GM18498 (cell line): Measurements from ENCODE around the gene TMEM207.
"Not testable (repeated sequence)": the region's sequence is repeated elsewhere in the genome, so short reads cannot be mapped to it uniquely, and the experiment has no call there.

Source experiments
- ATAC-seq: cut with Tn5 transposase; IDR thresholded peaks from one replicate; pipeline ENCODE4 v1.9.1; 2021; ENCODE audit warnings: mild to moderate bottlenecking, moderate library complexity; ENCODE audit not compliant: unreplicated experiment

TMEM207 gene

DNA sequence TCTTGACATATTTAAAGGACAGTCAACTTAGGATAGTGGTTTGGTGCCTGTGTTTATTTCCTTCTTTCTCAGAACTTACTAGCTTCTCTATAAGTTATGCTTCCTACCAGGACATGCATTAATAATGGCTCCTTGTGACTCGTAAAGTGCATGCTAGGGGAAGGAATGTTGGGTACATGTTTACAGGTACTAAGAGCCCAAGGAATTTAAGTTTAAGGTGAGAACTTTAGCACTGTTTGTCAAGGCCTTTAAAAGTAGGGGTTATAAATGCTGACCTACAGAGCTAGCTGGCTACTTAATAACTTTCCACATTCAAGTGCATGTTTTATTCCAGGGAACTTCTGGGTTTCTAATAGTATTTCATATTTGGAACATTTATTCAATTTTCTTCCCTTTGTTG, at the start of gene TMEM207:
TMEM207 (minus strand) TSS at position 101 of the 400 bp plus-strand sequence; CDS start at position 9, 92 bp downstream.
- ATAC-seq = no peak

DNA sequence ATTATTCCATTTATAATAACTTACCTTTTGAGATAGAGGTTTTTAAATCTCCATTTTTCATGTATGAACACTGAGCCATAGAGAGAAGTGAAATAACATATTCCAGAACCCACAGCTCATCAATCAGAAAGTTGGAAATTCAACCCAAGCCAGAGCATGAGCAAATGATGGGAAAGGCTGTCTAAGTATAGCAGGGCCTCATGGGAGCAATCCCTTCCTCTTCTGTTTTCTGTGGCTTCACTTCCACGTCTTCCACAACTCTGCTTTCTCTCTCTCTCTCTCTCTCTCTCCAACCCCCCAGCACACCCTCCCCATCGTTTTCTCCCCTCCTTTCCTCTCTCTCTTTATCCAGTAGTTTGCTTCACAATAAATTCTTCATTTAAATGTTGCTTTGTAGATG, 49.4 kb upstream of the TMEM207 start:
- no peak for ATAC-seq

DNA sequence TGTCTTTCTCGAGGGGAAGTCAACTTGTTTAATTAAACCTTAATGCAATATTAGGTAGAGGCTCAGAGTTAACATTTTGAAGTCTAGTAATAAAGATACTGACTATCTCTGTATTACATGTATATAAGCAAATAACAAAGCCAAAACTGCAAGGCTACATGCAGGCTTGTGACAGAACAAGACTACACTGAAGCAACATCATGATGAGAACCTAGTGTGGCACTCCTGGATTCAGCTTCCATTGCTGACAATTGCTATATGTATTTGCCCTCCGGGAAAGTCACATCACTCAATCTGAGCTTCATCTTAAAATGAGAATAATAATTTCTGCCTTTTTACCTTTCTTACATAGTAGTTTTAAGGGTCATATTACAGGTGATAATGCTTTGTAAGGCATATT, 48.6 kb upstream of the TMEM207 start:
- ATAC-seq = no peak

DNA sequence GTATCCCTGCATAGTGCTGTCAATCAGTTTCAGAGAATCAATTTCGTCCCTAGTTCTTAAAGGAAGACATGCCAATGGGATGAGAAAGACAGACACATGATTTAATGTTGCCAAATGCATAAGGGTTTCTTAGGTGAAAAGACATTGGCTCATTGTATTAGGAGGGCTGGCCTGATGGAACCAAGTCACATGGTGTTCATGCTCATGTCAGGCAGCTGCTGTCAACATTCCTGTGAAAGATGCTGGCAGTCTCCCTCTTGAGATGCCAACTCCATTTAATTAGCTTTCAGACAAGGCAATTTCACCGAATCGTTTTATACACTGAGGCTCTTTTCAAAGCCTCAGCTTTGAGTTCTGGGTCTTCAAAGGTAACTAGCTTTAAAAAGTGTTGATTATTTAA, 48.1 kb upstream of the TMEM207 start:
- ATAC-seq = no peak

DNA sequence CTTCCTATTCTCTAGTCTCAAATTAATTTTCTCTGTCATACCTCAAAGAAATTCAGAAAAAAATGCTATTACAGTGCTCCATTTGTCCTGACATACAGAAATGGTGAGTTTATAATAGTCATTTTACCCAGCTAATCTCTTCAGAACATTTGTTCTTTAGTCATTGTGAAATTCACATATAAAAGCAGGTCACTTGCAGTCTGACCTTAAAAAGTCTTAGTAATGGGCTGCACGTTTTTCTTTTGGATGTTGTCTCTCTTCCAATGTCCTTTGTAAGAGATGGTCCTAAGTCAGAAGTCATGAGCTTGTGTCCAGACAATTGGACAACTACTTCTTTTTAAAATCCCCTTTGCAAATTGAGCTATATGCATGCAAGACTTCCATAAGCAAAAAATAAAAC, 47.2 kb upstream of the TMEM207 start:
- no peak for ATAC-seq

DNA sequence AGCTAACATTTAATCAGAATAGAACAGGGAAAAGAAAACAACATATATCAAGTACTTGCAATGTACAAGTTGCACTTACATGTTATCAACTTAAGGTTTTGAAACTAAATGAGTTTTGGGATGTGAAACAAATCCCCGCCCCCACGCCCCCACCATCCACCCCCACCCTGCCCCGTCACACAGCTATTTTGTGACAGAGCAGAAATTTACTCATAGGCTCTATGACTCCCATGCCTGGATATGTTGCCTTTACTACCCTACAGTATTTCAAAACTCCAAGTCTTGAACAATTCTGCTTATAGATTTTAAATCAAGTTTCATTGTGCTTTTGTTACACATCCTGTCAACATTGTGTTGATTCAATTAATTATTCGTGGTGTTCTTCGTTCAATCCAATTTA, 46.1 kb upstream of the TMEM207 start:
- ATAC-seq = no peak

DNA sequence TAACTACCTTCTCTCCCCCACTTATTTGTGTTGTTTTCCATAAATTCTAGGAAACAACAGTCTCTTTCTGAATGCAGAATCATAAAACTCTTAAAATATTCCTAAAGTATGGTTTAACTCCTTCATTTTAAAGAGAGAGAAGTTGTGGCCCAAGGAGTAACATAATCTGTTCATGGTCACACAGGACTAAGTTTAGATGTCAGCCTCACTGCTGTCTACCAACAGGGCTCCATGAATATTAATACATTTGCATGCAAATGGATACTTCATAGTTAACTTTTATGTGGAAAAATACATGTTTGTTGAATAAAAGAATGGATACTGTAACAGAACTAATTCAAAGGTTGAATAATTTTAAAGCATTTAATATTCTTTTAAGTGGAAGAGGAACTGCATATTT, 45.7 kb upstream of the TMEM207 start:
- no peak for ATAC-seq

DNA sequence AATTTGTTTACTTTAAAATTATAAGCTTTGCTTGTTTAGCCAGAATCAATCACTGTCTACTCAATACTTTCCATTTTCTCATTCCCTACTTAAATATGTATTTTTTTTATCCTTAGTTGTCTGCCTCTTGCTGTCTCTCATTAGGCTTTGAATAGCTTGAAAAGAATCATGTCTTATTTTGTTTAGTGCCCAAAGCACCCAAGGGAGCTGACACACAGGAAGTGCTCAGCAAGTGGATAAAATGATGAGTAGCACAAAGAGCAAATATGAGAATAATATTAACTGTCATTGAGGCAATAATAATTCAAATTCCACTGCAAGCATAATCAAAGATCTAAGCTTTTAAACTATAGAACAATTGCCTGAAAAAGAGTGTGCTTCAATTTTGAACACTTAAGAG, 45.2 kb upstream of the TMEM207 start:
- ATAC-seq = no peak

DNA sequence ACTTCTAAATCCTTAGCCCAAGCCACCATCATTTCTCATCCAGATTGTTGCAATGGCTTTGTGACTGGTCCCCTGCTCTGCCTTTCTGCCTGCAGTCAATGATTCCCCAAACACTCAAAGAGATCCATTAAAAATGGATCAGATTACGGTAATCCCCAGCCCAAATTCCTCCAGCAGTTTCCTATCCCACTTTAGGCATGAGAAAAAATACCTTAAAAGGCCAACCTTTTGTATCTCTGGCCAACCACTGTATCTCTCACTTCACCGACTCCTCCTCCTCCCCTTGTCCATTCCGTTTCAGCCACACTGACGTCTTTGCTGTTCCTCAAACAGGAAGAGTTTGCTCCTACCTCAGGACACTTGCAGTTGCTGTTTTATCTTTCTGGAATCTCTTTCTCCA, 43.3 kb upstream of the TMEM207 start:
- ATAC-seq = no peak

DNA sequence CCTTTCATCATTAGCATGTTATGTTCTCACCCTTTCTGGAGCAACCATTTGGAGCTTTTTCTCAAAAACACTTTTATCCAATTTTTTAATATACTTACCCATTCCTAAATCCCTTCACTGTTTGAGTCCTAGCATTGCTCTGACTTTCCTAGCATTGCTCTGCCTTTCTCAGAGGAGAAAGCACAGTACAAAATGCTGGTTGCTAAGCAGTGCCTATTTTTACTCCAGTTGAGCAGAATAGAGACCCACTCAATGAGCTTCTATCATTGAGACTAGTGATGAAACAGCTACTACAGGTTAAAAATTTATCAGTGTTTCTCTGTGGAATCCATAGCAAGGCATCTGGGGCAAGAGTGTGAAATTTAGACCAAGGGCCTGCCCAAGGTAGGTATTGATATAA, 42.4 kb upstream of the TMEM207 start:
- no peak for ATAC-seq

DNA sequence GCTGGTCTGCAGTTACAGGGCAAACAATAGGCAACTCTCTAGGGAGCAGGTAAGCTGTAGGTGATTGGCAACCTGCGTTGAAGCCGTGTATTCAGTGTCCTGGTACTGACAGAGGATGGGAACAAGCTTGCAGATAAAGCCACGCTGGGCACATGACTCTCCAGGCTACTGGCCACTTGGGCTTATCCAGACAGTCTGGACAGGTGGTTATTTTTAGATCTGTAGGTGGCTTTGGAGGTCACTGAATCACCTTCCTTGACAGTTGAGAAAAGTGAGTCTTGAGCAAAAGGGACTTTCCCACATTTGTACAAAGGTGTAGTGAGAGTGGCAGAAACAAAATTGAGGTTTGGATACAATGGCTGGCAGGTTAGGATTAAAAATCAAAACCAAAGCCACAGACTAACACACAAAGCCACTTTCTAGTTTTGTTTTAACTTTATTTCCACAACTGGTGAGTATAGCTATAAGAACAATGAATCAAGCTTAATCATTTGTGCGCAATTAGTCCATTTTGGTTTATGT, 41.9 kb upstream of the TMEM207 start:
- ATAC-seq = no peak

DNA sequence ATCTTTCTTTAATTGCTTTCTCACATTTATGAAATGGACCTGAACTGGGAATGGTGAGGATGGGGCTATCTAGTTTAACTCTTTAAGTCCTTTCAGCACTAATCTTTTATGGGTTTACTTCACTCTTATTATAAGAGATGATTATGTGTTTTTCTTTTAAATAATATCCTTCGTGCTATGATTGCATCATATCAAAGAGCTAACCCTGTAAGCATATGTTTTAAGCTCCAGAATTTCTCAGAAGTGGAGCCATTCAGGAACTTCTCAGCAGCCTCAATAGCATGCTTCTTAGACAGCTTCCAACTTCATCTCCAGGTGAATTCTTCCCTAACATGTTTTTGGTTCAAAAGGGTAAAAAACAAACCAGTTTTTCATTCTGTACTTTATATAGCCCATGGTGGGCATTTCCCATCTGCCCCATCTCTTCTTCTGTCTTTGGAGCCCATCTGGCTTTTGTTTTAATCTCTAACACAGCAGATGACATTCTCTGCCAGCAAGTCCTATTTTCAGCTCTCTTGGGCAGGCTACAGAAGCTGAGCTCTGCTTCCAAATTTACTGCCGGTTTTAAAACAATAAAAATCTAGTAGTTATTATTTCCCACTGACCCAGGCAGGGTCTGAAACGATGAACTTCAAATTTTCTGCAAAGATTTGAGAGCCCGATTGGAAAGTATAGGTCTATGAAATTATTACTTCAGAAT, 37.4 kb upstream of the TMEM207 start:
- ATAC-seq = no peak

DNA sequence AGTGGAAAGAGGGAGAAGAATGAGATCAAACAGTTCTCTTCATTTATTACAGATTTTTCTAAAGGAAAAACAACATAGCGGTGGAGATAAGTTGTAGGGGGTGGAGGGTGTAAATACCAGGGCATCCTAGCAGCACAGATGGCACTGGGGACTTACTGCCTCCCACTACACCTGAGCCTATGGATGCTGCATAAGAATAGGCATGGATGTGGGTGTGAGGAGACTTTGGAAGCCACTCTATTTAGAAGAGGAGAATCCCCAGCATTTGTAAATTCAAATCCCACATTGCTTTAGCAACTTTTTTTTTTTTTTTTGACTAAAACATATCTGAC, 36.8 kb upstream of the TMEM207 start:
- ATAC-seq = no peak

DNA sequence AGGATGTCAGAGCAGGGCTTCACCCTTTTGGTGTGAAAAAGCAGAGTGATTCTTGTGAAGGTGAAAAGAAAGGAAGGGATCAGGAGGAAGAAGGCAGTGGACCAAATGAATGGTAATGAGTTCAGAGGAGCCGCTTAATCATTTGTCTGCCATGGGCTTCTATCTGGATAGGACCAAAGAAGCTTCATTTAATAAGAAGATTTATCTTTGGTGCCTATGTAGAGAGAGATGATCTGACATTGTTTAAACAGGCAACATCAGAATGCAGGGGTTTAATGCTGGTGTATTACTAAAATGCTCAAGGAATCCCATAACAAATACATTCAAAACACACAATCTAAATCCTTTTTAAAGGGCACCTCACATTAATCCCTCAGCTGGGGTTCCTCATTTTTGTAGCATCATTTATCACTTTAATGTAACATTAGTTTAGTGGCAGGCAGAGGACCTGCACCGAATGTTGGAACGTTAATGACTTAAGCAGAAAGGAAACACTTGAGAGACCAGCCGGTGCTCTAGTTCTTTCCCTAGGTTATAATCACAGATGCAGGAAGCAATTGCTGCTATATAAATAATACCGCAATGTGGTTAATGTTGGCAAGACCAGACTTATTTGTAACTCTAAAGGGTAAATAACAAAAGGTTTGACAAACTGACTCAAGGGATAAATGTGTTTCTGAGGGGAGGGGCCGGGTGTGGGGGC, 36.3 kb upstream of the TMEM207 start:
- no peak for ATAC-seq

DNA sequence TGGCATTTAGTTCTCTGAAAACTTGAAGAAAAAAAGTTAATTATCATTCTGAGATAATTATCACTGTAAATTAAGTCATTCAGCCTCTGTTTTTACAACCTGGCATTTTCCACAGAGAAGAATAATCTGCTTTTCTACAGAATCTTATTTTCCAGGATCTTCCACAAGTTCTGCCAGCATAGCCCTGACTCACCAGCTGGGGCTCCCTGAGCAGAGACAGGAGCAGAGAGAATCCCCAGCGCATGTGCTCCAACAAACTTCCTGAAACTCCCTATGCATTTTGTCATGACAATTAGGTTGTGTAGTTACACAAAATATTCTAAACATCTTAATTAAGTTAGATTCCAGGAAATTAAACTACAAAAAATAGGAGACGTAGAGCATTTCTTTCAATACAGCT, 32.1 kb upstream of the TMEM207 start:
- ATAC-seq = no peak

DNA sequence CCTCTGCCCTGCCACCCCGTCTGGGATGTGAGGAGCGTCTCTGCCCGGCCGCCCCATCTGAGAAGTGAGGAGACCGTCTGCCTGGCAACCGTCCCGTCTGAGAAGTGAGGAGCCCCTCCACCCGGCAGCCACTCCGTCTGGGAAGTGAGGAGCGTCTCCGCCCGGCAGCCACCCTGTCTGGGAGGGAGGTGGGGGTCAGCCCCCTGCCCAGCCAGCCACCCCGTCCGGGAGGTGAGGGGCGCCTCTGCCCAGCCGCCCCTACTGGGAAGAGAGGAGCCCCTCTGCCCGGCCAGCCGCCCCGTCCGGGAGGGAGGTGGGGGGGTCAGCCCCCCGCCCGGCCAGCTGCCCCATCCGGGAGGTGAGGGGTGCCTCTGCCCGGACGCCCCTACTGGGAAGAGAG, 23.6 kb upstream of the TMEM207 start:
- ATAC-seq = not testable (repeated sequence)

DNA sequence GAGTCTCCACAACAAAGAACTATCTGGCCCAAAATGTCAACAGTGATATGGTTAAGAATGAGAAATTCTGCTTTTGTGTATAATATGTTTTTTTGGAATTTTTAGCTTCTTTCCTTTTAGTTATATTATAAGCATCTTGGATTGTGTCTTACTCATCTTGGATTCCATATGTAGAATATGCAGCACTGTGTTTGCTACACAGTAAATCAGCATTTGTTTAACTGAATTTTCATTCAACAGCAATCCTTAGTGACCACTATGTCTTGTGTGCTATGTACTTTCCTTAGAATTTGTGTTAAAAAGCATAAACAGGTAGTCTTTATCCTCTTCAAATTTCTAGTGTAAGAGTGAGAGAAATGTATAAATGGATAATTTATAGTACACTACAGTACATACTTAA, 18.2 kb upstream of the TMEM207 start:
- ATAC-seq = no peak

DNA sequence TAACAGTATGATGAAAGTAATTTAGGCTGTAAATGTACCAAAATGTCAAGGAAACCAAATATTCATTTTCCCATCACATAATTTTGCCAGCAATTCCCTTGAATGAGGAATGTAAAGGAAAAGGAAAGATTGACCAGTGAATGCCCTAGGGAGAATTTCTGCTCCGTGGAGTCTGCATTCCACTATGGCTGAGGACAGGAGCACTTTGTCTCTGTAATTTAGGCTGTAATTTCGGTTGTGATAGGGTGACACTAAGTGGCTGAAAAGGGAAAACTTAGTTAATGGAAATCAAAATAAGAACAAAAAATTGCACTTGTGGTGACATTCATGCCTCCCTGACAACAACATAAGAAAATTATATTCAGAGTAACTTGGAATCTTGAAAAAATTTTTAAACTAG, 8.3 kb upstream of the TMEM207 start:
- ATAC-seq = no peak

DNA sequence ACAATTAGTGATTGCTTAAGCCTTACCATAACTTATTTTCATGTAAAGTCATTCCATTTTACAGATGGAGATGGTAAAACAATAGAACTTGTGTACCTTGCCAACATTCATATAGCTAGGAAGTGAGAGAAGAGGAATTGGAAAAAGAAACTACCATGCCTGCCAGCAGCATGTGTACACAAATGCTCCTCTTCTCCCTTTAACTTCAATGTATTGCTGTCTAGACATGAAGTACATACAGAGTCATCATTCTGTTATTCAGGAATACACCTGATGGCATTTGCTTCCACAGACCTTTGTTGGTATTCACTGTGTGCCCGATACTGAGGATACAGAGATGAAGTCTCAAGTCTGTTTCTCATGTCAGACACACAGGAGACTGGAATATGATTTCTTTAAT, 7.1 kb upstream of the TMEM207 start:
- no peak for ATAC-seq

DNA sequence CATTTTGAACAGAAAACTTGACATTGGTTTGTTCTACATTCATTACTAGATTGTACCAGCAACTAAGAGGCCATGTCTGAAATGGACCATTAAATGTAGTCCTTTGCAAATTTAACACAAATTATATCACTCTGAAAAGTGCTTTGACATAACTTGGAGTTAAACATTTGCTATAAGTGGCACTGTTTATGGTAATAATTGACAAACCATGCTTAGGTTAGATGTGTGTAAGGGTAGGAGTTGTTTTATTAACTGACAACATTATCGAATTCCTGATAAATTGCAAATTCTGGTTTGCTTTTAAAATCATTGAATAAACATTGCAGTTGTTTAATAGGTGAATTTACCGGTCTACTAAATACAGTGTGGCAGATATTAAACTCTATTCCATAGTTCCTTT, 6.1 kb upstream of the TMEM207 start:
- no peak for ATAC-seq

DNA sequence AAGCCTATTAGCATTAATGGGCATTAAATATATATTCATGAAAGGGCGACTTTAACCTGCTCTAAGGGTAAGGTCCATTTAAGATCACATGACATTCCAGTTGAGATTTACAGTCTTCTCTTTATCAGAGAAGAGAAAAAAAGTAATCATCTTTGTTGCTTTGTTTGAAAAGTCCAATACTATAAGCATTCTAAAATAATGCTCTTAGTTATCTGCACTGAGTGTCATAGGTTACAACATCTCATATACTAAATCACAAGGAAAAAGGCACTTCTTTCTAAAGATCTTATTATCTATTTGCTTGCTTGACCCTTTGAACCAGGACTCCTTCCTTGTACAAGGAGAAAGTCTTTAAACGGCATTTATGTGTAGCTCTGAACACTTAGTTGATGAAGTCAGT, 1.4 kb downstream of the TMEM207 start:
- no peak for ATAC-seq

DNA sequence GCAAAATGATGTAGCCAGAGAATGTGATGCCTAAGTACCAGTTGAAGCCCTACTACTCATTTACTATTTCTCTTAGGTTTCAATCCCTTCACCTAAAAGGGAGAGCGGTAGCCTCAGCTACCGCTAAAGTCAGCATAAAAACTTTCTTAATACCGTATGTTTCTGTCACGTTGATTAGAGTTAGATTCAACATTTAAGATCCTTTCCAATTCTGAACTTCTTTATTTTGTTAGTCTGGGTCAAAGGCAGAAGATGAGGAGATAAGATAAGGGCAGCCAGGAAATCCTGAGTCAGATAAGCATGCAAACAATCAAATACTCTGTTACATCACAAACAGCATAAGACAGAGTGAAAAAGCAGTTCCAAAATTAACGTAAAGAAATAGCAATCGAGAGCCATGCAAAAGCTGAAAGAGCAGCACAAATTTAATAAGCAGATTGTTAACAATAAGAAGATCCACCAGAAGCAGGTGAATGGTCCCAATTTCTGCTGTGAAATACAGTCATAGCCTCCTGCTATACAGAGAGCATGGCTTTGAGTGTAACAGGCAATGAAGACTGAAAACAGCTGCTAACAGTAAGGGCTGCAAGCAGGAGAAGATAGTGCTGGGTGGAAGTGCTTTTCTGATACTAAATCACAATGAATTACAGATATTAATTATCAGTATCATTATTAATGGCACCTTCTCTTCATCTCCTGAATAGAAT, 3.0 kb downstream of the TMEM207 start:
- no peak for ATAC-seq
